ENCODE measurements around the gene SLC5A6. TPM values are rescaled to one million over a fixed set of nuclear protein-coding genes. Genes with fewer than 3 reads are reported as not detected.

The SLC5A6 gene
- polyA plus RNA-seq, 2 of the 4 experiments (the other 2 are of a cell fraction): 82.7 to 86.7 TPM

GRCh38 chr2:27175330-27175729, 36.7 kb downstream of the SLC5A6 start:
- Histone ChIP-seq H3K9me3 (no peaks in the 10 kb centered on the region), H3K4me2 (no peak overlapping the region), H3K4me1 (no peaks in the 10 kb centered on the region), H3K4me3 (no peak overlapping the region), H3K27ac (no peak overlapping the region)
- 53% methylated on average over 8 of the region's 8 CpGs for WGBS (ENCODE audit: missing lambda C conversion rate)
- FAIRE-seq (no peak), ATAC-seq (no peak), DNase-seq (ENCODE audit: low read depth in 1 of 2, low spot score in 1 of 2) (no peak)
- ChIA-PET CTCF (interaction anchor here (0.8 to 1.8 kb wide), 10 partner anchors 11 to 495 kb away, joined by 3 to 8 read pairs (median 4); no protein-coding TSS in a partner anchor), POLR2A (no interaction called here)
- TF ChIP-seq PBX3 (IDR thresholded peaks at IDR 0.05) (no peak), ZFP36 (IDR thresholded peaks at IDR 0.05; ENCODE audit: borderline replicate concordance, partially characterized antibody) (no peak), PHF8 (IDR thresholded peaks at IDR 0.05; ENCODE audit: borderline replicate concordance, low read depth) (no peak), SMC3 (IDR thresholded peaks at IDR 0.05) (no peak), CBX2 (IDR thresholded peaks at IDR 0.05; ENCODE audit: borderline replicate concordance, low read depth) (no peak), MAFK (IDR thresholded peaks at IDR 0.05; ENCODE audit: partially characterized antibody) (no peak), MAX (IDR thresholded peaks at IDR 0.05) (no peak), HMGXB4 (CRISPR knock-in tag; IDR thresholded peaks at IDR 0.05; ENCODE audit: borderline replicate concordance) (no peak), CTCF (IDR thresholded peaks at IDR 0.05) (no peak), NFE2L2 (conservative IDR thresholded peaks at IDR 0.05; ENCODE audit: low read length) (no peak), EP300 (IDR thresholded peaks at IDR 0.05) (no peak), KDM5A (IDR thresholded peaks at IDR 0.05) (no peak), E2F6 (IDR thresholded peaks at IDR 0.05; ENCODE audit: borderline replicate concordance, low read depth) (no peak), FOSB (CRISPR knock-in tag; IDR thresholded peaks at IDR 0.05) (no peak), MYC (IDR thresholded peaks at IDR 0.05; ENCODE audit: borderline replicate concordance, low read length) (no peak), ELK1 (IDR thresholded peaks at IDR 0.05; ENCODE audit: low read depth, low read length) (no peak), HOXB5 (CRISPR knock-in tag; IDR thresholded peaks at IDR 0.05) (no peak), NPAS2 (CRISPR knock-in tag; IDR thresholded peaks at IDR 0.05; ENCODE audit: borderline replicate concordance) (no peak)

GRCh38 chr2:27174638-27175037, 37.4 kb downstream of the SLC5A6 start:
- H3K9me3 ChIP-seq: no peaks in the 10 kb centered on the region
- H3K4me2 ChIP-seq: no peak overlapping the region
- CTCF ChIA-PET: interaction anchor here (0.7 to 1.4 kb wide), 6 partner anchors 13 to 128 kb away, joined by 3 to 6 read pairs (median 3); no protein-coding TSS in a partner anchor
- no peak for TF ChIP-seq TP53 (CRISPR knock-in tag; IDR thresholded peaks at IDR 0.05)
- TF ChIP-seq RAD21 (conservative IDR thresholded peaks at IDR 0.05 in 1 of 2, IDR thresholded peaks at IDR 0.05 in 1 of 2): no peak
- no peak for TF ChIP-seq MAZ (IDR thresholded peaks at IDR 0.05; ENCODE audit: borderline replicate concordance, low read depth, low read length)
- TF ChIP-seq POLR2A (IDR thresholded peaks at IDR 0.05; ENCODE audit: low read length): no peak
- no peak for TF ChIP-seq BCL3 (IDR thresholded peaks at IDR 0.05)
- no peak for TF ChIP-seq GATA3 (IDR thresholded peaks at IDR 0.05; ENCODE audit: borderline replicate concordance)
- no peaks in the 10 kb centered on the region for H3K4me1 ChIP-seq
- WGBS (ENCODE audit: missing lambda C conversion rate): 49% methylated on average over 6 of the region's 6 CpGs
- FAIRE-seq: no peak
- DNase-seq (ENCODE audit: low read depth in 1 of 2, low spot score in 1 of 2): no peak
- POLR2A ChIA-PET: no interaction called here
- no peak overlapping the region for H3K27ac ChIP-seq
- peak; percentile 46 to 55; a peak in 4 of 6 replicates for ATAC-seq
- H3K4me3 ChIP-seq: no peak overlapping the region
